ENCODE results near the gene TMPRSS7.

- TF ChIP-seq EZH2 (IDR thresholded peaks at IDR 0.05; ENCODE audit: borderline replicate concordance, low read depth, low read length, severe bottlenecking) (no peak), CTCF (IDR thresholded peaks at IDR 0.05; ENCODE audit: borderline replicate concordance, extremely low read depth, low read length, poor library complexity, severe bottlenecking) (no peak)
Measured at GRCh38 chr3:112123548-112123947, 89.0 kb downstream of the TMPRSS7 start.

Data from DND-41 (cell line).